Measurements from ENCODE around the gene CDK6.

Gene CDK6

GRCh38 chr7:92671505-92672169 lies 164.7 kb downstream of the CDK6 start:
- DNase-seq = no peak

GRCh38 chr7:92670204-92670851 lies 166.0 kb downstream of the CDK6 start:
- DNase-seq = no peak

- no peak for DNase-seq
These were observed 166.7 kb downstream of the CDK6 start for GRCh38 chr7:92669616-92670165.

- DNase-seq = no peak
These were observed 167.8 kb downstream of the CDK6 start for GRCh38 chr7:92668564-92668963.

GRCh38 chr7:92667816-92668535 lies 168.4 kb downstream of the CDK6 start:
- no peak for DNase-seq

- DNase-seq = no peak
These were observed 170.4 kb downstream of the CDK6 start for GRCh38 chr7:92665926-92666325.

GRCh38 chr7:92661651-92662050 lies 174.7 kb downstream of the CDK6 start:
- no peak for DNase-seq

GRCh38 chr7:92658671-92659070 lies 177.7 kb downstream of the CDK6 start:
- no peak for DNase-seq

GRCh38 chr7:92657391-92657790 lies 179.0 kb downstream of the CDK6 start:
- no peak for DNase-seq

- no peak for DNase-seq
These were observed 180.3 kb downstream of the CDK6 start for GRCh38 chr7:92656121-92656520.

- DNase-seq = no peak
These were observed 181.0 kb downstream of the CDK6 start for GRCh38 chr7:92655346-92655884.

- DNase-seq = no peak
These were observed 183.2 kb downstream of the CDK6 start for GRCh38 chr7:92653136-92653535.

- DNase-seq = no peak
These were observed 183.8 kb downstream of the CDK6 start for GRCh38 chr7:92652536-92652935.

- no peak for DNase-seq
These were observed 186.0 kb downstream of the CDK6 start for GRCh38 chr7:92650391-92650790.

GRCh38 chr7:92648067-92648466 lies 188.3 kb downstream of the CDK6 start:
- no peak for DNase-seq

GRCh38 chr7:92647652-92648051 lies 188.7 kb downstream of the CDK6 start:
- DNase-seq = no peak

GRCh38 chr7:92647011-92647625 lies 189.3 kb downstream of the CDK6 start:
- no peak for DNase-seq

GRCh38 chr7:92645114-92646061 lies 191.0 kb downstream of the CDK6 start:
- DNase-seq = no peak

- DNase-seq = no peak
These were observed 191.8 kb downstream of the CDK6 start for GRCh38 chr7:92644406-92645113.

- no peak for DNase-seq
These were observed 192.6 kb downstream of the CDK6 start for GRCh38 chr7:92643821-92644220.

- peak; percentile 50 for DNase-seq
These were observed 194.4 kb downstream of the CDK6 start for GRCh38 chr7:92641921-92642511.
